Head of caudate nucleus (tissue), 42 donors: Measurements from ENCODE around the gene REX1BD.
A peak's percentile ranks its signal among the peaks of the same experiment; 100 is the strongest.
"Not testable (repeated sequence)": the region's sequence is repeated elsewhere in the genome, so short reads cannot be mapped to it uniquely, and the experiment has no call there.

Experiments used
- DNase-seq, 42 donors: peaks; one replicate each; pipeline versions ENCODE4 v3.0.0 to v3.0.0-alpha.2; 2020 to 2021; ENCODE audit warnings: mixed read lengths in 7 of 42
- intact Hi-C: fragments of 100-400 bp; cut with DNase I; formaldehyde crosslinking; loops from one replicate; pipeline ENCODE4 v1.15.0; 2022

The REX1BD gene

DNA sequence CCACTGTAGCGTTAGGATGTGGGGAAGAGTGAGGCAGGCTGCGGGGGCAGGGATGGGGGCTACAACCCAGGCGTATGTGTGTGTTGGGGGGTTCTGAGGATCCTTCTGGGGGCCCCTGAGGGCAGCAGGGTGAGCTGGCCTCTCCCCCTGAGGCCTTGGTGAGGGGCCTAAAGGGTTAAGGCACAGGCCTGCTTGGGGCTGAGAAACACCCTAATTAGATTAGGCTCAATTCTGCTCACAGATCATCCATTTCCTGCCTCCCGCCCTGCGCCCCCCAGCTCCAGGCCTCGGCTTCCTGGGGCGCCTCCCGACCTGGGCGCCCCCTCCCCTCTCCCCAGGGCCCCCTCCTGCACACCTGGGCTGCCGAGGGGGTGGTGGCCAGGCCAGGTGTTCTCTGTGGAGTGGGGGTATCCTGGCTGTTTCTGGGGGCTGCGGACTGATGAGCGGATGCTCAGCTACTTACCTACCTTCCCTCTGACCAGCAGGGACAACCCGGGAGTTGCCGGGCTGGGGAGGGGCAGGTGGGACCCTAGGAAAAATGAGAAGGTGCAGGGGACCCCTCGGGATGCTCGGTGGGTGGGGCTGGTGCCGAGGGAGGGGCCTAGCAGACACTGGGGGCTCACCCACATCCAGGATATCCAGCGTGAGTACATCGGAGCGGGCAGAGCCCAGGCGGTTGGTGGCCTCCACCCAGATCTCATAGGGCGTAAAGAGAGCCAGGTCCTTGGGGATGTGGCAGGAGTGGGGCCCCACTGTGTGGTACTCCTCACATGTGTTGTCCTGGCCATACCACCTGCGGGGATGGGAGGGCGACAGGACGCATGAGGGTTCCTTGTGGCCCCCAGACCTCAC, 9.4 kb downstream of the REX1BD start:
- no peak for DNase-seq
- intact Hi-C loops, result no loop called here

DNA sequence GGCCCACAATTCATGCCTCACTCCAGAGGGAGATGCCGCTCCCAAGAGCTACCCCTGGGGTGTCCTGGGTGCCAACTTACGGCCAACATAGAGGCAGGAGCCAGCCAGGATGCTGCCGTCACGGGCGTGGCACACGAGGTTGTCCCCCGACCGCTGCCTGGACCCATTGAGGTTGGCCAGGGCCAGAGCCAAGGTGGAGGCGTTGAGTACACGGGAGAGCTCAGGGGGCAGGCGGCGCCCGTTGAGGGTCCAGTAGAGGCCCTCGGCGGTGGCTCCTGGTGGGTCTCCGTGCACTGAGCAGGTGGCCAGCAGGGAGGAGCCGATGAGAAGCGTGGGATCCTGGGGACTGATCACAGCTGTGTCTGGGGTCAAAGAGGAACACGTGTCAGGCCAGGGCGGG, 10.9 kb downstream of the REX1BD start:
- intact Hi-C loops, result no loop called here
- DNase-seq, result no peak

DNA sequence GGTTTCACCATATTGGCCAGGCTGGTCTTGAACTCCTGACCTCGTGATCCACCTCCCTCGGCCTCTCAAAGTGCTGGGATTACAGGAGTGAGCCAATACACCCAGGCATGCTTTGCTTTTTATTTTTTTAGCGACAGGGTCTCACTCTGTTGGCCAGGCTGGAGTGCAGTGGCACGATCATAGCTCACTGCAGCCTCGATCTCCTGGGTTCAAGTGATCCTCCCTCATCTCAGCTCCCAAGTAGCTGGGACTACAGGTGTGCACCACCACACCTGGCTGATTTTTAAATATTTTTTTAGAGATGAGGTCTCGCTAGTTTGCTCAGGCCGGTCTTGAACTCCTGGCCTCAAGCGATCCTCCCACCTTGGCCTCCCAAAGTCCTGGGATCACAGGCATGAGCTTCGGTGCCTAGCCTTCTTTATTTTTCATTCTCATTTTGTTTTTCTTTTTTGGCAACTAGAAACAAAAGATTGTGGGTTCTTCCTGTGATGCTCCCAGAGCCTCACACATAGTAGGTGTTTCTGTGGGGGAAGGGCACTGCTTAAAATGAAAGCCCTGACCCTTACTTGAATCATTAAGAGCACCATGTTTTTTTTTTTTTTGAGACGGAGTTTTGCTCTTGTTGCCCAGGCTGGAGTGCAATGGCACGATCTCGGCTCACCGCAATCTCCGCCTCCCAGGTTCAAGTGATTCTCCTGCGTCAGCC, 12.2 kb downstream of the REX1BD start:
- intact Hi-C loops, DNase-seq: not testable (repeated sequence)

DNA sequence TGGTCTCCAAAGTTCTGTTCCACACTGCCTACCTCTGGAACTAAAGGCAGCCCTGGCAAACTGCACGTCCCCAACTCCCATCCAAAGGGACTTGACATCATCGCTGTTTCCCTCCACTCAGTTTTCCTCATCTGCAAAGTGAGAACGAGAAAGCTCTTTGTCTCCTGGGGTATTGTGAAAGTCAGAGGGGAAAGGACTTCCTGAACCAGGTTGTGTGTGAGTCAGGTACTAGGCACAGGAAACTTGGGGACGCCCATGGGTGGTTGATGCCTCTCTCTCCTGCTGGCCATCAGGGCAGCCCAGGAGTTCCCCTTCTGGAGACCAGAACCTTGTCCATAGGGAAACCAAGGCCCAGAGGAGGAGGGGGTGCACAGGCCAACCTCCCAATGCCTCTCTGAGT, 13.3 kb downstream of the REX1BD start:
- DNase-seq, result no peak
- intact Hi-C loops, result no loop called here

DNA sequence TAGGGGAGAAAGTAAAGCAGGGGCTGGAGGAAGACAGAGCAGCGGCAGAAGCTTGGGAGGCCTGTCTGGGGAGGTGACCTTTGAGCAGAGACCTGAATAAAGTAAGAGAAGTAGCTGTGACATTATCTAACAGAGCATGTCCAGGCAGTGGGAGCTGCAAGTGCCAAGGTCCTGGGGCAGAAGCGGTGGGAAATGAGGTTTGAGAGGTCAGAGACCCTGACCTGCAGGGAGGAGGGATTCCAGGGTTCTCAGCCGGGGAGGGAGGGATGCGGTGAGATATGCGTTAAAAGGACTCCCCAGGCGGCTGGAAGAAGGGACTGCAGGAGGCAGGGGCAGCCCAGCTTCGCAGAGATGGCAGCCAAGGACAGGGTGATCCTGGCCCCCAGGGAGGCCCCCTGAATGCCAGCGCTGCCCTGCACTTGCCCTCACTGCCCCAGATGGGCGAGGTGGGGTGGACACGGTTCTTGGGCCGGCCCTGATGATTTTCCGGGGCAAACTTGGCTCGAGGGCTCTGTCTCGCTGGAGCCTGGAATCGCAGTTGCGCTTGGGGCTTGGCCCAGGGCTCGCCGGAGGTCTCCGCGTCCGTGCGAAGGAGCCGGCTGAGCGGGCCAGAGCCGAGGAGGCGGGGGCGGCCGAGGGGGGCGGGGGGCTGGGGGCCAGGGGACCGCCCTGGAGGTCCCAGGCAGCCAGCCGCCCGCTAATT, 14.8 kb downstream of the REX1BD start:
- intact Hi-C loops, result no loop called here
- no peak for DNase-seq

DNA sequence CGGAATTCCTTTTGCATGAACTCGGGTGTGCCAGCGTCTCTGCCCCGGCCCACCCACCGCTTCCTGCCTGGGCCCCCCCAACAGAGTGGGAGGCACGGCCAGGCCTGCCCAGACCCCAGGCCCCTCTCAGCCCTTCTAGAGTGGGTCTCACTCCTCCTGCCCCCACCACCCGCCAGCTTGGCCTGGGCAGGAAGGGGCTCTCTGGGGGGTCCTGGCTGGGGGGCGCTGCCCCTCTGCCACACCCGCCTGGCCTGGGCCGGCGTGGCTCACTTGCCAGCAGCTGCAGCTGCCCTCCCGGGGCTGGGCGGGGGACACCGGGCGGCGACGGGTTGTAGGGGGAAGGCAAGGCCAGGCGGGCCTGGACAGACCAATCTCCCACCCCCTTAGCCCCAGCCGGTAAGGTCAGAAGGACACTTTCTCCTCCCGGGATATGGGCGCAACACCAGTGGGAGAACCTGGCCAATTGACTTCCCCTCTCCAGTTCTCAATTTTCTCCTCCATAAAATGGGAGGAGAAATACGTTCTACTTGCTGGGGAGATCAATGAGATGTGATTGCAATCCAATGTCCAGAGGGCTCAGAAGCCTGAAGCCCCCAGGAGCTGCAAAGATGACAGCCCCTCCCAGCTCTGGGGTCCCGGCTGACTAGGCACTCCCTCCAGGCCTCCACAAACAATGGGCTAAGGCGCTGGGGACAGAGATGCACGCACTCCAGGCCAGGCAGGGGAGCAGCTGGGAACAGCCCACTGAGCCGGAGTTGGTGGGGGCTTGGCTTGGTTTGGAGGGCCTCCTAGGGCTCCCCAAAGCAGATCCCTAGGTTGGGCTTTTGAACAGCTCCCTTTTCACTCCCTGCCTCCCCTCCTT, 15.6 kb downstream of the REX1BD start:
- intact Hi-C loops, result no loop called here
- no peak for DNase-seq

DNA sequence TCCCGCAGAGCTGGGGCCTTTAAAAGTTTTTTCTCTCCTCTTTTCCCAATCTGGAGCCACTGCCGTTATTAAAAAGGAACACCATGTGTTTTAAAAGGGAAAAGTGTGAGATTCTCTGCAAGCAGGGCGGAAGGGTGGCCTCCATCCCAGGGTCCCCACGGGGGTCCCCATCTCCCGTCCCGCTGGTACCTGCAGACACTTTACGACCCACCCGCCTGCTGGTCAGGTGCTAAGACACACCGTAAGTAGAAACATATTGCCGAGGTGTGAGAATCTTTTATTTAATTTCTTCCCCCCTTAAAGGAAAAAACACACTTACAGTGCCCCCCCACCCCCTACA, 16.2 kb downstream of the REX1BD start:
- no peak for DNase-seq
- intact Hi-C loops, result loop anchor here (5.0 kb wide), 1 partner anchor 68 kb away; no protein-coding TSS in a partner anchor

DNA sequence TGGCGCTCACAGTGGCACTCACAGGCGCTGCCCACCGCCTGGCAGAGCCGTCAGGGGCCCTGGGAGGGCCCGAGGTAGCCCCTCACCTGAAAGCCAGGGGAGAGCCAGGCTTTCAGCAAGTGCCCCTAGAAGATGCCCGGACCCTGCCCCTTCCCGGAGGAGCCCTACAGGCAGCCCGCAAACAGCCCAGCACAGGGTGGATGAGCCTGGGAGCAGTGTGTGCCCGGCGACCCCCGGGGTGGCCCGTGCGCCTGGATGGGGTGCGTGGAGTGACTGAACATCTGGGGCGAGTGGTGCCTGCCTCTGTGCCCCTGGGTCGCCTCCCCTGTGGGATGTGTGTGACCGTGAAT, 16.6 kb downstream of the REX1BD start:
- intact Hi-C loops, result loop anchor here (5.0 kb wide), 1 partner anchor 67 kb away; no protein-coding TSS in a partner anchor
- DNase-seq, result no peak

DNA sequence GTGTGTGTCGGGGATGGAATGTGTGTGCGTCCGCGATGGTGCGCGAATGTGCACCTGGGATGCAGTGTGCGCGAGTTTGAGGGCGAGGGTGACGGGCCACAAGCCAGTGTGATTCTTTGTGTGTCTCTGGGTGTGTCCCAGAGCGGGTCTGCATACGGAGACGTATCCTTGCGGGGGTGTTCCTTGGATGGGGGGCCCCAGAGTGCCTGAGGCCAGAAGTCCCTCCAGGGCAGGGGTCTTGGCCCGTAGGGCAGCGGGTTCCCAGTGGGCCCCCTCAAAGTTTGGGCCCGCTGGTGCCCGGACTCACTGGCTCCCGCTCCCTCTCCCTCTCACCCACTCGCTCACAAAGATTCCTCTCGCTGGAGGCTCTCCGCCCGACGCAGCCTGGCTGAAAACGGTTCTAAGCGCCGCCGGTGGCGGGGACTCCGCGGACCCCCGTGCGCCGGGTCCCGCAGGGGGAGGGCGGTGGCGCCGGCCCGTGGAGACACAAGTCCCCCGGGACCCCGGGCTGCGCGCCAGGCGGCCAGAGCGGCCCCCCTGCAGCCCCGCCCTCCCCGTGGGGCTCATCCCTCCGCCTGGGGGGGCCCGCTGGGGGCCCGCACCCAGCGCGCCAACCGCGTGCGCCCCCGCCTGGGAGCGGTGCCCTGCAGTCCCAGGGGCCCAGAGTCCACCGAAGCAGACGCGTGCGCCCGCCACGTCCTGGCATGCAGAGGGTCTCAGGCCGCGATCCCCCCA, 17.1 kb downstream of the REX1BD start:
- intact Hi-C loops, result loop anchor here (5.0 kb wide), 1 partner anchor 67 kb away; no protein-coding TSS in a partner anchor
- DNase-seq, result no peak

DNA sequence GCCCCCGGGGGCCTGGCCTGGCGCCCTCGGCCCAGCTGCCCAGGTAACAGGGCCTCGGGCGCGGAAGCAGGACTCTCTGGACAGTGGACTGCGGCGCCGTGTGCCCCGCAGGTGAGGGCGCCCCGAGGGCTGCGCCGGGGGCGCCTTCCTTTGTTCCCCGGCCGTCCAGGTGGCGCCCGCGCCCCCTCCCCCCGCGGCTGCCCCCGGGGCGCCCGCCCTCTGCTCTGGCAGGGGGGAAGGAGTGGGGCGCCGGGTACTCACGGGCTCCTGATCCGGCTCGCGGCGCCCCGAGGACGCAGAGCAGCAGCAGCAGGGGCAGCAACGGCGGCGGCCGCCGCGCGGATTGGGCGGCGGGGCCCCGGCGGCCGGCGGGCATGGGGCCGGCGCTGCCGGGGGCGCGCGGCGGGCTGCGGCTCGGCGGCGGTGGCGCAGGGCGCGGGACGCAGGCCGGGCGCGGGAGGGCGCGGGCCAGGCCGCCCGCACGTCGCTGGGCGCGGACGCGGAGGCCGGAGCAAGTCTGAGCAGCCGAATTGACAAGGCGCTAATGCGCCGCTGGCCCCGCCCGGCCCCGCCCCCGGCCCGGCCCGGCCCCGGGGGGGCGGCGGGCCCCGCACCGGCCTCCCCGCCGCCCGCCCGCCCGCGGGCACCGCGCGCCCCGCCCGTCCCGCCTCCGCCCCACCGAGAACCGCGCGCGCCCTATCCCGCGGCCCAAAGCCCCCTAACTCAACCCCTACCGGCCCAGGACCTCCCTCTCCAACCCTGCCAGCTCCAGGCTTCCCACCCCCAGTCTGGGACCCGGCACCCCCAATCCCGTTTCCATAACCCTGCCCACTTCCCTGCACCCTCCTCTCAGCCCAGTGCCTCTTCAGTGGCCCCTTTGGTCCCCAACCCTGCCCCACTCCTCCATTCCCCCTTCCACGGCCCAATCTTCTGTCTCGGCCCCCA, 18.0 kb downstream of the REX1BD start, which contains the start of gene CRLF1:
Gene CRLF1, minus strand, starts transcription at position 519 of the 945 bp plus-strand sequence. Its CDS starts 143 bp downstream, at position 376.
- intact Hi-C loops, result loop anchor here (5.0 kb wide), 1 partner anchor 66 kb away; no protein-coding TSS in a partner anchor
- DNase-seq, result no peak

DNA sequence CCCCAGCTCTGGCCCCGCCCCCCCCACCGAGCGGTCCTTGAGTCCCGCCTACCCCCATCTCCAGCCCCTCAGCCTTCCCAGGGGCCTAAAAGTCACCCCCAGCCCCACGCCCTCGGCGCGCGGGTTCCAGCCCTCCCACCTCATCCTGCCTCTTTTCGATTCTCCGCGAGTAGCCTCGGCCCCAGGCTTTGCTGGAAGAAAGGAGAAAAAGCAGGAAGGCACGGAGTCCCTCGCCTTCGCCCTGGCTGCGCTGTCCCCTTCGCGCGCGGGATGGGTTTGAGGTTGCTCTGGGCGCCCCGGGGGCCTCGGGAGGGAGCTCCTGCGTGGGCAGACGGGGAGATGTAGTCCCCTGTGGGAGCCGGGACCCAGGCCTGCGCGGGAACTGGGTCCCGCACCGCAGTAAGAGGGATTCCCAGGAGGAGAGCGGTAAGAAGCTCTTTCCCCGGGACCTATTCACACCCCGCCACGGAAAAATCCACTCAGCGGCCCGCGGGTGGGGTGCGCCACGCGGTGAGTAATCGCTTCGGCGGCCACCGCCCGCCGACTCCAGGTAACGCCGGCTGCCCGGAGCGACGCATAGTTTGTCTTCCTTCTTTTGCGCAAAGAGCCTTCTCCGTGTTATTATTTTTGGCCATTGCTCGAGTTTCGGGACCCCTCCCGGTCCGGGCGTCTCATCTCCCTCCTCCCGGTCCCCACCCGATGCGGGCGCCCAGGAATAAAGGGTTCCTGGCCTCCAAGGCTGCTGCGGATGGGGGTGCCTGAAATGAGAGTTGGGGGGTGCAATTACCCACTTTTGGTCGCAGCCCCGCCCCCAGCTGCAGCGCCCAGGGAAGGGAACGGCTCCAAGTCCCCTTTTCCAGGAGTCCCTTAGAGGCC, 18.9 kb downstream of the REX1BD start:
- peak in 10 of 42 donors; percentile 23 to 72 (median 52) for DNase-seq
- intact Hi-C loops, result loop anchor here (5.0 kb wide), 1 partner anchor 65 kb away; no protein-coding TSS in a partner anchor

DNA sequence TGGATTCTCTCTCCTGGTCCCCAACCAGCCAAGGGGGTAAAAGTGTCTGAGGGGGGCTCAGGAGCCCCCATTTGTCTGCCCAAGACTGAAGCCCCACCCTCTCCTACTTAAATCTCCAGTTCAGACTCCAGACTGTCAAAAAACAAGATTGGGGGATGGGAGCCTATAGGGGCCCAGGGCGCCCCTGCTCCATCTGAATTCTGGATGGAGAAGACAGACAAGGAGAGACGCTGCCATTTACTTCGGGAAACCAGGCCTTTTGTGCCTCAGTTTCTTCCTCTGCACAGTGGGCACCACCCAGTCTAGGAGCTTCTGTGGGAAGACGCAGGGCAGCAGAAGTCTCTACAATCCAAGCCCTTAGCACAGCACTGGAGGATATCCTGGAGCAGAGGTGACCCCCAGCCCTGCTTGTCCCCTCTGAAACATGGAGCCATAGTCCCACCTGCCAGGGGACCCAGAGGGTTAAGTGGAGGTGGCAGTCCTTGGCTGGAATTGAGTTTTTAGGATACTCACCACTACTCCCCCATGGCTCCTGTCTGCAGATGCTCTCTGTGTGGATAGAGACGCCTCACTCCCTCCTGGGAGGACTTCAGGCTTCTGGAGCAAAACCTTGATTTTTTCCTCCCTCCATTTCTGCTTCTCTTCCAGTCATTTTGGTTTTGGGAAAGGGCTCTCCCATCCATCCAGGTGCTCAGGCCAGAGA, 19.7 kb downstream of the REX1BD start:
- no peak for DNase-seq

DNA sequence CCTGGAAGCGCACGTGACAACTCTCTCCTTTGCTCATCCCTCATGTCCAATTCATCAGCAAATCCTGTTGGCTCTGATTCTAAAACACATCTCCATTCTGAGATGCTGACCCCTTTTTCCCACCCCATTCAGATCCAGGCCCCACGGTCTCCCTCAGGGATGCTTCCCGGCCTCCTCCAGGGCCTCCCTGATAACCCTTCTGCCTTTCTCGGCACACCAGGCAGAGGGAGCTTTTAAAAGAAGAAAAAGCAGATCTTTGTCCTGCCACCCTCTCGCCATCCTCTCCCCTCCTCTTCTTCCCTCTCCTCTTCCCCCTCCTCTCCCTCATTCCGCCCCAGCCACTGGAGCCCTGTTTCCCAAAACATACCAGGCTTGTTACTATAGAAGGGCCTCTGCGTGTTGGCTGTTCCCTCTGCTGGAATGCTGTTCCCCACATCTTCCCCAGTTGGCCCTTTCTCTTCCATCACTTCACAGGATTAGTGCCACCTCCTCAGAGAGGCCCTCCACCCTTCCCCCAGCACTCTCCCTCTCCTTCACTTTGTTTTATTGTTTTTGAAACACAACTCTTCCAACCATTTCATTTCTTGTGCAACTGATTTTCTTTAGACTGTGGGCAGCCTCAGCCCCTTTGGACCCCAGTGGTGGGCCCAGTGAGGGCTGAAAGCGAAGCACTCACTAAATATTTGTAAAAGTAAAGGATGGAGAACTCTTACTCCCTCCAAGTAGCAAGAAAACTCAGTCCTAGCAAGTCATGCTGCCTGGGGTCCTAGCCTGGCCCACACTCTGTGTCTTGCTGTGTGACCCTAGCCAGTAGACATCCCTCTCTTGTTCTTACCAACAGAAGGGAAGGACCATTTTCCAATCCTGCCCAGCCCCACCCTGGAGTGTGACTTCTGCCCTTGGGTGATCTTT, 20.5 kb downstream of the REX1BD start:
- intact Hi-C loops, result loop anchor here (5.0 kb wide), 1 partner anchor 63 kb away; no protein-coding TSS in a partner anchor
- no peak for DNase-seq

More for the DNA sequence above, 19.7 kb downstream of the REX1BD start:
- intact Hi-C loops, result loop anchor here (5.0 kb wide), 1 partner anchor 64 kb away; no protein-coding TSS in a partner anchor

DNA sequence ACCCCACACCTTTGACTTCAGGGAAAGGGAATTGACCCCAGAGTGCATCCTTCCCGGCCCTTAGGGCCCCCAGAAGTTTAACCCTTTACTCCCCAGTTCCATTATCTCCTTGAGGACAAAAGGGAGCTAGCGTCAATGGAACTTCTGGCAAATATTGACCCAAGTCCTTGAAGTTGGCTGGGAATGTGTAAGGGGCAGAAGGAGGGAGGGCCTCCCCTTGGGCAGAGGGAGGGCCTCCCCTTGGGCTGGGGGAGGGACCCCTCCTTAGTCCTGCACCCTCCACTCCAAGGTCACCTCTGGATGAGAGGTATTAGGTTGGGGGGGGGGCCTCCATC, 21.1 kb downstream of the REX1BD start:
- intact Hi-C loops, result loop anchor here (5.0 kb wide), 1 partner anchor 63 kb away; no protein-coding TSS in a partner anchor
- DNase-seq, result no peak
